Lower leg skin (tissue), 4 donors: Measurements from ENCODE around the gene DNLZ. TPM values are rescaled to one million over a fixed set of nuclear protein-coding genes. Genes with fewer than 3 reads are reported as not detected.

Experiments
- DNase-seq, 2 donors: peaks; one replicate each; pipeline ENCODE4 v3.0.0-alpha.2; 2019; ENCODE audit warnings: low spot score in 2 of 2
- H3K4me3 ChIP-seq: fragments of 200-600 bp; sonication (generic); 2 replicates; pipeline ENCODE4 v1.5.1; 2017; ENCODE audit warnings: mild to moderate bottlenecking, low read depth; ENCODE audit not compliant: poor library complexity, severe bottlenecking
- CTCF ChIP-seq, 3 donors: fragments of 450-650 bp; IDR thresholded peaks; one replicate each; pipeline ENCODE4 v1.5.1; 2016; ENCODE audit warnings: antibody characterized with exemption in 3 of 3, mild to moderate bottlenecking in 3 of 3, moderate library complexity in 2 of 3
- POLR2A ChIP-seq, 2 donors: fragments of 450-650 bp; IDR thresholded peaks; one replicate each; pipeline ENCODE4 v1.6.1; 2016 to 2017; ENCODE audit warnings: antibody characterized with exemption in 2 of 2, mild to moderate bottlenecking in 1 of 2, moderate library complexity in 1 of 2
- WGBS, 2 donors: methylation state at CpG; one replicate each; pipeline ENCODE4 v1.1.5; 2018; 5-methylcytosine and 5-hydroxymethylcytosine counted together
- intact Hi-C: fragments of 100-400 bp; cut with DNase I; formaldehyde crosslinking; loops from one replicate; pipeline ENCODE4 v1.15.0; 2023; ENCODE audit warnings: low total_unique reads
- total RNA-seq, 4 donors: library from RNA; depleted of rRNA; stranded (reverse); fragments of >200 nt; gene quantifications; one replicate each; pipeline ENCODE4 v1.1.0, GENCODE V29; 2016

Gene DNLZ
- total RNA-seq, 4 donors from 2014 or later: 30.9 to 64.6 (median 44.1) TPM

GRCh38 chr9:136358016-136358415 lies 5.5 kb downstream of the DNLZ start:
- no peak overlapping the region for H3K4me3 ChIP-seq
- 93 to 95% methylated on average over 14 to 28 of the region's 29 CpGs for WGBS, 2 donors
- intact Hi-C loops: no loop called here
- DNase-seq: no peak
- no peak for TF ChIP-seq CTCF (IDR thresholded peaks at IDR 0.05)
- TF ChIP-seq POLR2A (IDR thresholded peaks at IDR 0.05): no peak

GRCh38 chr9:136357202-136357725 lies 6.3 kb downstream of the DNLZ start:
- DNase-seq: no peak
- H3K4me3 ChIP-seq: no peak overlapping the region
- TF ChIP-seq CTCF (IDR thresholded peaks at IDR 0.05) (no peak), POLR2A (IDR thresholded peaks at IDR 0.05) (no peak)
- WGBS, 2 donors: 80 to 87% methylated on average over 7 to 17 of the region's 22 CpGs
- intact Hi-C loops: no loop called here

GRCh38 chr9:136355616-136356557 lies 7.7 kb downstream of the DNLZ start:
- 76 to 97% methylated on average over 6 to 43 of the region's 54 CpGs for WGBS, 2 donors
- TF ChIP-seq CTCF (IDR thresholded peaks at IDR 0.05): no peak
- no peak for TF ChIP-seq POLR2A (IDR thresholded peaks at IDR 0.05)
- intact Hi-C loops: no loop called here
- H3K4me3 ChIP-seq: no peak overlapping the region
- DNase-seq: no peak

- no peak for TF ChIP-seq CTCF (IDR thresholded peaks at IDR 0.05)
- TF ChIP-seq POLR2A (IDR thresholded peaks at IDR 0.05): no peak
- no peak overlapping the region for H3K4me3 ChIP-seq
- 30 to 44% methylated on average over 11 to 17 of the region's 17 CpGs for WGBS, 2 donors
- intact Hi-C loops: no loop called here
- no peak for DNase-seq
Measured at GRCh38 chr9:136354592-136355085, 8.9 kb downstream of the DNLZ start.

- no peak overlapping the region for H3K4me3 ChIP-seq
- TF ChIP-seq POLR2A (IDR thresholded peaks at IDR 0.05) (no peak), CTCF (IDR thresholded peaks at IDR 0.05) (no peak)
- DNase-seq: no peak
- 55 to 58% methylated on average over 11 to 13 of the region's 13 CpGs for WGBS, 2 donors
- intact Hi-C loops: no loop called here
Measured at GRCh38 chr9:136353757-136354488, 9.6 kb downstream of the DNLZ start.
